Hair follicle dermal papilla cell (primary cell): ENCODE results near the gene ATAD5. TPM values are rescaled to one million over a fixed set of nuclear protein-coding genes. Genes with fewer than 3 reads are reported as not detected.

ENCODE experiments used
- small RNA-seq: library from RNA; depleted of rRNA; stranded (forward); fragments of <200 nt; gene quantifications from one replicate; pipeline ENCODE3, GENCODE V24; 2012
- total RNA-seq: library from RNA; depleted of rRNA; stranded (reverse); fragments of >200 nt; gene quantifications from 2 replicates; pipeline ENCODE4 v1.2.3, GENCODE V29; 2012

The ATAD5 gene, protein sequence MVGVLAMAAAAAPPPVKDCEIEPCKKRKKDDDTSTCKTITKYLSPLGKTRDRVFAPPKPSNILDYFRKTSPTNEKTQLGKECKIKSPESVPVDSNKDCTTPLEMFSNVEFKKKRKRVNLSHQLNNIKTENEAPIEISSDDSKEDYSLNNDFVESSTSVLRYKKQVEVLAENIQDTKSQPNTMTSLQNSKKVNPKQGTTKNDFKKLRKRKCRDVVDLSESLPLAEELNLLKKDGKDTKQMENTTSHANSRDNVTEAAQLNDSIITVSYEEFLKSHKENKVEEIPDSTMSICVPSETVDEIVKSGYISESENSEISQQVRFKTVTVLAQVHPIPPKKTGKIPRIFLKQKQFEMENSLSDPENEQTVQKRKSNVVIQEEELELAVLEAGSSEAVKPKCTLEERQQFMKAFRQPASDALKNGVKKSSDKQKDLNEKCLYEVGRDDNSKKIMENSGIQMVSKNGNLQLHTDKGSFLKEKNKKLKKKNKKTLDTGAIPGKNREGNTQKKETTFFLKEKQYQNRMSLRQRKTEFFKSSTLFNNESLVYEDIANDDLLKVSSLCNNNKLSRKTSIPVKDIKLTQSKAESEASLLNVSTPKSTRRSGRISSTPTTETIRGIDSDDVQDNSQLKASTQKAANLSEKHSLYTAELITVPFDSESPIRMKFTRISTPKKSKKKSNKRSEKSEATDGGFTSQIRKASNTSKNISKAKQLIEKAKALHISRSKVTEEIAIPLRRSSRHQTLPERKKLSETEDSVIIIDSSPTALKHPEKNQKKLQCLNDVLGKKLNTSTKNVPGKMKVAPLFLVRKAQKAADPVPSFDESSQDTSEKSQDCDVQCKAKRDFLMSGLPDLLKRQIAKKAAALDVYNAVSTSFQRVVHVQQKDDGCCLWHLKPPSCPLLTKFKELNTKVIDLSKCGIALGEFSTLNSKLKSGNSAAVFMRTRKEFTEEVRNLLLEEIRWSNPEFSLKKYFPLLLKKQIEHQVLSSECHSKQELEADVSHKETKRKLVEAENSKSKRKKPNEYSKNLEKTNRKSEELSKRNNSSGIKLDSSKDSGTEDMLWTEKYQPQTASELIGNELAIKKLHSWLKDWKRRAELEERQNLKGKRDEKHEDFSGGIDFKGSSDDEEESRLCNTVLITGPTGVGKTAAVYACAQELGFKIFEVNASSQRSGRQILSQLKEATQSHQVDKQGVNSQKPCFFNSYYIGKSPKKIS (N-terminal part only)
- total RNA-seq, result 0.61 and 1.1 TPM in 2 replicates

DNA sequence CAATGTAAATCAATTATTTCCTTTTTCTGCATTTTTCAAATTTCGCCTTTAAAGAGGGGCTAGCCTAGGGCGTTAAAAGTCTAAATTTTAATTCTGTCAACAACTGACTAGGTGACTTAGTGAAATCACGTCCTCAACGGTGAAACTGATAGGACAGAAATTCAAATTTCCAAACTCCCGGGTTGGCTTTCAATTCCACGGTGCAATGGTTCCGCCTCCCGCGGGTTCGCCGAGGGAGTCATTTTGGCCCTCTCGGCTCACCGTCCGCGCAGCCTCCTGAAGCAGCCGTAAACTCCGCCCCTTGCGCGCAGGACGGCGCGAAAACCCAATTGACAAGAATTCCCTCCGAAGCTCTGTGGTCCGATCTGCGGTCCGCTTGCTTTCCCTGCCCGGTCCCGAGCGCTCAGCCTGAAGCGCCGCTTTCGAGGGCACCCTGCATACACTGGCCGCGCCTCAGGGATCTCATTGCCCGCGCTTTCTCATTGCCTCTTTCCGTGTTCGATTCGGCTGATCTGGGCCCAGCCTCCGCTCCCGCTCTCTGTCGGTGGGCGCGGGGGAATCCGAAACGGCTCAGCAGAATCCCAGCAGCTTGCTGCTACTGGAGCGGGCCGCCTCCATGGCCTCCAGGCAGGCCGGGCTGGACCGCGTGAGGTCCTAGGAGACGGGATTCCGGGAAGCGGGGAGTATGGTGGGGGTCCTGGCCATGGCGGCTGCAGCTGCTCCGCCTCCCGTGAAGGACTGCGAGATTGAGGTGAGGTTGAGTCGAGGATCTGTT, at the start of gene ATAD5:
Gene ATAD5, plus strand, starts transcription at position 304 of the 775 bp plus-strand sequence. Its CDS starts 382 bp downstream, at position 686.

DNA sequence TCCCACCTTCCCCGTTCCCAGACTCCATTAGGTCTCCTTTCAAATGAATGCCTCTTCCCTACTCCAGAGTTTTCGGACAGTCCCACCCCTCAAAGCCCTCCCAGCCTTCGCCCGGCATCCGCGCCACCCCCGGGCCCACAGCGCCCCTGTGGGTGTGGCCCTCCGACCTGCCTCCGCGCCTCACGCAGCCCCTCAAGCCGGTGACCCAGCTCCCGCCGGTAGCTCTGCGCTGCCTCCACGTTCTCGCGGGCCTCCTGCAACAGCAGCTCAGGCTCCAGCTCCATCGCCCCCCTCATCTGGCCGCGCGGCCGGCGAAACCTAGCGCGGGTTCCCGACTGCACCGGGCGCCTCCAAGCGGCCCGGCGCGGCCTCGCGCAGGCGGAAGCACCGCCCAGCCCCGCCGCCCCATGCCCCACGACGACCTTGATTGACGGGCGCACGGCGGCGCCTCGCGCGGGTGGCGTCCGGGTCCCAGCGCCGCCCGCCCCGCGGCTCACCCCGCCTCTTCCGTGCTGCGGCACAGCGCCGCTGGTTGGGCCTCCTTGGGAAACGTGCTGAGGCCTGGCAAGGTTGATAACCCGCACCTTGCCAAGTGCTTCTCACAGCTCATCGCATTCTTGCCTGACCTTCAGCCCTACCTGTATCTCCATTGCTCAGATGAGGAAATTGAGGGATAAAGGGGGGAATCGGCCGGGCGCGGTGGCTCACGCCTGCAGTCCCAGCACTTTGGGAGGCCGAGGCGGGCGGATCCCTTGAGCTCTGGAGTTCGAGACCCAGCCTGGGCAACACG, 7.2 kb upstream of the ATAD5 start, which contains the start of gene CRLF3:
Gene CRLF3, minus strand, starts transcription at position 337 of the 790 bp plus-strand sequence. Its CDS starts 41 bp downstream, at position 296.

DNA sequence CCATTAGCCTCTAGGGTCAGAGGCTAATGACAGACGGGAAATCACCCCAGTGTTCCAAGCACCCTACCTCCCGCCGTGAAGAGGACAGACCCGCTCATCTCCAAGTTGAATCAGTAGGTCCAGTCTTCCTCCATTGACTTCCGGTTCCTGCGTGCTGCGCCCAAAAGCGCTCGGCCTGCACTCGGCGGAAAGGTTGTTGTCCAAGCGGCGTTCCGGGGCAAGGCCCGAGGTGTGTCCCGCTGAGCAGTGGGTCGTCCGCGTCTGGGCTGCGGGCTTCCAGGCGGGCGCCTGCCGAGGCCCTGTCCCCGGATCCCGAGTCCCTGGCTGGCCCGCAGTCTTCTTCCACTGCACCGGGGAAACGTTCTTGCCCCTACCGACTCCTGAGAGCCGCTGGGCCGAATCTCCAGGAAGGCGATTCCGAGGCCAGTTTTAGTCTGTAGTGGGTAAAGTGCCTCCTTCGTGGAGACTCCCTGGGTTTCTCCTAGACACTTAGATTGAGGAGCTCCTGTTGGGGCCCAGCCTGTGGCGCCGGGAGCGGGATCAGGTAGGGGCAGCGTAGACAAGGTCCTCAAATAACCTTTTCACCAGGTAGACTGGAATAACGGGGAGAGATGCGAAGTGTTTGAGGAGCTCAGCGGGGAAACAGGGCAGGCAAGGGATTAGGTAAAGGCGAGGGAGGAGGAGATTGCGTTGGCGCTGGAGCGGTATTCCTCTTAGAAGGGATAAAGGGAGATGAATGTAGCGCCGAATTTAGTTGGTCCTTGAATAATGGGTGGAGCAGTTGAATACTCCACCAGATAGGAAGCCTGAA, 74.5 kb downstream of the ATAD5 start, which contains the start of gene TEFM:
Gene TEFM, minus strand, starts transcription at position 138 of the 811 bp plus-strand sequence. Its CDS starts 40 bp downstream, at position 98.

DNA sequence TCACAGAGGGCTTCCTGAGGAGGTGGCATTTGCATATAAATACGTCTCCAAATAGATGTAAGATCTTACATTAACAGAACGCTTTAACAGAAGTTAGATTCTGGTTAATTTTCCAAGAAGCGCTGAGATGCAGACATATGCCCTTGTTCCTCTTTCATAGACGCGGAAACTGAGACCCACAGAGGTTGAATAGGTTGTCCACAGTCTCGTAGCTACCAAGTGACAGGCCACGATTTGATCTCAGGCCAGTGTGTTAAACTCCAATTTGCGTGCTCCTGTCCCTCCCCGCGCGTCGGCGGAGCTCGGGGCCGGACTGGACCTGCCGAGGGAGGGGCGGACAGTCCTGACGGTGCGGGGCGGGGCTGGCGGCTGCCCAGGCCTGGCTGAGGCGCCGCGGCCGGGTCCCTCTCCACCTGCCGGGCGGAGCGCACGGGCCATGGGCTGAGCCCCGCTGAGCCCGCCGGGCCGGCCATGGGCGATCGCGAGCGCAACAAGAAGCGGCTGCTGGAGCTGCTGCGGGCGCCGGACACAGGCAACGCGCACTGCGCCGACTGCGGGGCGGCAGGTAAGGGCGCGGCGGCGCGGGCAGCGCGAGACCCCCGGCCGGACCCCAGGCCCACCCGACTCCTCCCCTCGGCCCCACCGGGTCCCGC, 89.9 kb downstream of the ATAD5 start, which contains the start of gene ADAP2:
Gene ADAP2, plus strand, starts transcription at position 402 of the 653 bp plus-strand sequence. Its CDS starts 70 bp downstream, at position 472.

Small RNAs within 50 kb of the gene (small RNA-seq; reads per million reads assigned to genes)
- gene RNU6-298P, result not detected

Other genes with a start within 250 kb of the ATAD5 start
- 20.2 and 22.1 TPM in 2 replicates for gene CRLF3, start 7.3 kb upstream of the ATAD5 start, total RNA-seq
- 11.4 and 15.4 TPM in 2 replicates for gene TEFM, start 74.3 kb downstream of the ATAD5 start, total RNA-seq
- 0.24 and 0.32 TPM in 2 replicates for gene ADAP2, start 90.0 kb downstream of the ATAD5 start, total RNA-seq
- 10.0 and 11.0 TPM in 2 replicates for gene RNF135, start 139.1 kb downstream of the ATAD5 start, total RNA-seq